ENCODE measurements around the gene ZCCHC9.
"Not testable (repeated sequence)": the region's sequence is repeated elsewhere in the genome, so short reads cannot be mapped to it uniquely, and the experiment has no call there.

Gene ZCCHC9

GRCh38 chr5:81286059-81286617 lies 15.2 kb upstream of the ZCCHC9 start:
- no peak for TF ChIP-seq CTCF (conservative IDR thresholded peaks at IDR 0.05; ENCODE audit: low read depth)
- no peak overlapping the region for H3K27ac ChIP-seq
- ChIA-PET POLR2A (ENCODE audit: low non-redundant PET) (no interaction called here), CTCF (interaction anchor here (0.8 kb wide), 1 partner anchor 13 kb away, joined by 5 read pairs; no protein-coding TSS in a partner anchor)
- DNase-seq (ENCODE audit: low spot score) = no peak

- H3K27ac ChIP-seq = no peak overlapping the region
- ChIA-PET POLR2A (ENCODE audit: low non-redundant PET) (interaction anchor here (0.6 to 0.7 kb wide), 2 partner anchors 11 to 80 kb away, joined by 4 to 5 read pairs; no protein-coding TSS in a partner anchor), CTCF (interaction anchor here (2.3 kb wide), 1 partner anchor 11 kb away, joined by 15 read pairs; no protein-coding TSS in a partner anchor)
- DNase-seq (ENCODE audit: low spot score) = no peak
- TF ChIP-seq CTCF (conservative IDR thresholded peaks at IDR 0.05; ENCODE audit: low read depth) = no peak
Observed at GRCh38 chr5:81288021-81288433, 13.4 kb upstream of the ZCCHC9 start.

GRCh38 chr5:81290146-81290545 lies 11.2 kb upstream of the ZCCHC9 start:
- no peak overlapping the region for H3K27ac ChIP-seq
- TF ChIP-seq CTCF (conservative IDR thresholded peaks at IDR 0.05; ENCODE audit: low read depth) = no peak
- no peak for DNase-seq (ENCODE audit: low spot score)
- ChIA-PET CTCF (interaction anchor here (0.6 to 0.7 kb wide), 2 partner anchors 9 to 179 kb away, joined by 3 read pairs; no protein-coding TSS in a partner anchor), POLR2A (ENCODE audit: low non-redundant PET) (no interaction called here)

GRCh38 chr5:81292130-81292529 lies 9.3 kb upstream of the ZCCHC9 start:
- H3K27ac ChIP-seq = no peak overlapping the region
- ChIA-PET CTCF (interaction anchor here (0.6 kb wide), 1 partner anchor 876 kb away, joined by 3 read pairs; no protein-coding TSS in a partner anchor), POLR2A (ENCODE audit: low non-redundant PET) (no interaction called here)
- no peak for TF ChIP-seq CTCF (conservative IDR thresholded peaks at IDR 0.05; ENCODE audit: low read depth)
- DNase-seq (ENCODE audit: low spot score) = no peak

- POLR2A ChIA-PET (ENCODE audit: low non-redundant PET); CTCF ChIA-PET: not testable (repeated sequence)
Observed at GRCh38 chr5:81294021-81294420, 7.4 kb upstream of the ZCCHC9 start.

GRCh38 chr5:81297531-81297930 lies 3.9 kb upstream of the ZCCHC9 start:
- POLR2A ChIA-PET (ENCODE audit: low non-redundant PET) = no interaction called here
- DNase-seq (ENCODE audit: low spot score) = no peak
- H3K27ac ChIP-seq = no peak overlapping the region
- TF ChIP-seq CTCF (conservative IDR thresholded peaks at IDR 0.05; ENCODE audit: low read depth) = no peak
- CTCF ChIA-PET = interaction anchor here (1.3 kb wide), 1 partner anchor 12 kb away, joined by 3 read pairs; no protein-coding TSS in a partner anchor

More at GRCh38 chr5:81294021-81294420, 7.4 kb upstream of the ZCCHC9 start:
- DNase-seq (ENCODE audit: low spot score); H3K27ac ChIP-seq: not testable (repeated sequence)

- CTCF ChIA-PET = interaction anchor here (0.7 to 1.1 kb wide), 2 partner anchors 135 to 556 kb away, joined by 3 read pairs; no protein-coding TSS in a partner anchor
- TF ChIP-seq CTCF (conservative IDR thresholded peaks at IDR 0.05; ENCODE audit: low read depth) = no peak
- peak overlapping the region; percentile 77 for H3K27ac ChIP-seq
- no peak for DNase-seq (ENCODE audit: low spot score)
- POLR2A ChIA-PET (ENCODE audit: low non-redundant PET) = interaction anchor here (0.5 to 1.2 kb wide), 3 partner anchors 14 to 1049 kb away, joined by 3 to 5 read pairs (median 4); no protein-coding TSS in a partner anchor
Observed at GRCh38 chr5:81300921-81301270, 491 bp upstream of the ZCCHC9 start.

Data from RWPE1 (cell line).